GM19238 (cell line): ENCODE measurements around the gene COMP.

ENCODE experiments used
- DNase-seq: peaks from one replicate; pipeline ENCODE4 v3.0.0; 2011; ENCODE audit warnings: low spot score; ENCODE audit not compliant: insufficient read length

COMP gene

DNA sequence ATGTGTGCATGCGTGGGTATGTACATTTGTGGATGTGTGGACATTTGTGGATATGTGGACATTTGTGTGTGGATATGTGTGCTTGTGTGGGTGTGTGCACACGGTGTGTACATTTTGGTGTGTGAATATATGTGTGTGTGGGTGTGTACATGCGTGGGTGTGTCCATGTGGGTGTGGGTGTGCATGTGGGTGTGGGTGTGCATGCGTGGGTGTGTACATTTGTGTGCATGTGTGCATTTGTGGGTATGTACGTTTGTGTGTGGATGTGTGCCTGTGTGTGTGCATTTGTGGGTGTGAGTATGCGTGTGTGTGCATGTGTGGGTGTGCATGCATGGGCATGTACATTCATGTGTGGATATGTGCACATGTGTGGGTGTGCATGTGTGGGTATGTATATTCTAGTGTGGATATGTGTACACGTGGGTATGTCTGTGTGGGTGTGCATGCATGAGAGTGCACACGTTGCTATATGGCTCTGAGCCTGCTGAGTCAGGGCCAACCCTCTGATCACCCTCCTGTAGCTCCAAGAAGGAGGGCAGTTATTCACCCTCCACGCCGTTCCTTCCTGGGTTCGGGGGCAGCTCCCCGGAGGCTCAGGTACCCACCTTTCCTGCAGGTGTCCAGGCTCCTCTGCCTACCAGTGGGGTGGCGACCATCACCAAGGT, 20.3 kb downstream of the COMP start:
- no peak for DNase-seq

DNA sequence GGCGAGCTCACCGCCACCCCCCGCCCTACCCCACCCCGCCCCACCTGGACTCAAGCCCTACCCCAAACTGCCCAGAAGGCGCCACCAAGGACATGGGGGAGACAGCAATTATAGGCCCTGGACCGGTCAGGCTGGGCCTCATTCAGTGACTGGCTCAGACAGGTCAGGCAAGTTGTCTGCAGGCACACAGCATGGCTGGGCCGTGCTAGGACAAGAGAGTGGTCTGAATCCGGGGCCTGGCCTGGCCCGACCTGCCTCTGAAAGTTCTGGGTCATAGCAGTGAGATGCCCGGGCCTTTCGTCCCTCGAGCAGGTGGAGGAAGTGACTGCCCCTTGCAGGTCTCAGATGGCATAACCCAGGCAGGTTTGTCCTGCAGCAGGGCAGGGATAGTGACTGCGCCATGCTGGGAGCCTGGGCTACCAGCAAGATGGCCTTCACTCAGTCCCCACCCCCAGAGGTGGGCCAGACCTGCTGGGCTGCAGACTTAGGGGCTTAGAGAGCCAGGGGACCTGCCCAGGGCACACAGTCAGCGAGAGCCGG, 21.0 kb downstream of the COMP start:
- DNase-seq, result no peak

DNA sequence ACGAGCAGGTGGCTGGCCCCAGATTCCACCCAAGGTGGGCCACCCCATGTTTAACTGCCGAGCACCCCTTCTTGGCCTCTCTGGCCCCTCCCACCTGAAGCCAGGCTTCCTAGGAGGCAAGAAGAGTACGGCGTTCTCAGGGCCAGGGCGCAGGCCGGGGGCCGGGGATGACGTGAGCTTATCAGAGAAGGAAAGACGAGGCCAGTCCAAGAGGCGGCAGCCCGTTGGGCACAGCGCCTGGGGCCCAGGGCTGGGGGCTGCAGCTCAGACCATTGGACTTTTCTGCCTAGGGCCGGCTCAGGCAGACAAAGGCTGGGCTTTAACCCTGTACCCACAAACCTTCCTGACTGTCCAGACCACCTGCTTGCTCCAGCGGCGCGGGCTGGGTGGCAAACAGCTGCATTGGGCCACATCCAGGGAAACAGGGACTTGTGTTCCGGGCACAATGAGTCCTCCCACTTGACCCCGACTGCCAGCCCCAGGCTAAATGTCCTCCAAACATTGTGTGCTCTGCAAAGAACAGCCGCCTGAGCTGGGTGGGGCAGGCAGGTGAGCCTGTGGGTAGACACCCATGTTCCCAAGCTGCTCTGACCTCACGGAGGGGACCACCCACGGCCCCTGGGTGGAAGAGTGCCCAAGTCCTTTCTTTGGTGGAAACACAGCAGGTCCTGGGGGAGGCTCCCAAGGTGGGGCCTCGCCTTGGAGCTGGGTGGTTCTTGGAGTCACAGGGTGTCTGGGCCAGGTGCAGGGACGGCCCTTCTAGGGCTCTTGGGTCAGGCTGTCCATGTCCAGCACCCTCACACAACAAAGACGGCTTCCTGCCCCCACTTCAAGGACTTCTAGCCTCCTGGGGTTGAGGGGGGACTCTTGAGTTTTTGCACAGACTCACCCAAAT, 21.9 kb downstream of the COMP start:
- DNase-seq, result no peak

DNA sequence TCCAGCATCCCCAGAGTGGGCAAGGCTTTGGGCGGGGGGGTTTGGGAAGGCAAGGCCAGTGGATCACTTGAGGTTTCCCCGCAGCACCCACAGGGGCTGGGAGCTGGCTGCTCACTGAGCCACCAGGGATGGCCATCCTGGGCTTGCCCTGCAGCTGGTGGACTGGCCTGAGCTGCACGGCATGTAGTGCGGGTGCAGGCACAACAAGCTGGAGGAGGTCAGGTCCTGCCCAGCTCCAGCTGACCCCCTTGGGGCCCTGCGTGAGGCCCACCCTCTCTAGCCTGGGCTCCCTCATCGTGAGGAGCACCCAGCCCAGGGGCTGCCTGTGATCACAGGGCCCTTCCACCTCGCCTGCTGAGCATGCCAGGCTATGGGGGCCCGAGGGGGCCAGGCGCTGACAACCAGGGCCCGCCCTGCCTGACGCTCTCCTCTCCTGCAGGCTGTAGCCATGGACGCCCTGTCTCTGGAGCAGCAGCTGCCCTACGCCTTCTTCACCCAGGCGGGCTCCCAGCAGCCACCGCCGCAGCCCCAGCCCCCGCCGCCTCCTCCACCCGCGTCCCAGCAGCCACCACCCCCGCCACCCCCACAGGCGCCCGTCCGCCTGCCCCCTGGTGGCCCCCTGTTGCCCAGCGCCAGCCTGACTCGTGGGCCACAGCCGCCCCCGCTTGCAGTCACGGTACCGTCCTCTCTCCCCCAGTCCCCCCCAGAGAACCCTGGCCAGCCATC, 22.9 kb downstream of the COMP start:
- DNase-seq, result no peak

DNA sequence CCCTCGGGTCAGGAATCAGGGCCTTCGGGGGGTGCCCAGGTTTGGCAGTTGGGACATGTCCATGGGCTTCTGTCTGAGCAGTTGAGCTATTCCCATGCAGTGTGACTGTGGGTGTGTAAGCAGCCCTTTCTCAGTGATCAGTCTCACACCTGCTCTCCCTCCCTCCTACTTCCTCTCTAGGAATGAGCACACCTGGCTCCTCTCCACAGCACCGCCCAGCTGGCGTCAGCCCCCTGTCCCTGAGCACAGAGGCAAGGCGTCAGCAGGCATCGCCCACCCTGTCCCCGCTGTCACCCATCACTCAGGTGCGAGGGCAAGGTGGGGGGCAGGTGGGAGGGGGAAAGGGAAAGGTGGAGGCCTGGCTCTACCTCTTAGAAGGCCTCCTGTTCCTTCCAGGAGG, 25.9 kb downstream of the COMP start:
- no peak for DNase-seq

DNA sequence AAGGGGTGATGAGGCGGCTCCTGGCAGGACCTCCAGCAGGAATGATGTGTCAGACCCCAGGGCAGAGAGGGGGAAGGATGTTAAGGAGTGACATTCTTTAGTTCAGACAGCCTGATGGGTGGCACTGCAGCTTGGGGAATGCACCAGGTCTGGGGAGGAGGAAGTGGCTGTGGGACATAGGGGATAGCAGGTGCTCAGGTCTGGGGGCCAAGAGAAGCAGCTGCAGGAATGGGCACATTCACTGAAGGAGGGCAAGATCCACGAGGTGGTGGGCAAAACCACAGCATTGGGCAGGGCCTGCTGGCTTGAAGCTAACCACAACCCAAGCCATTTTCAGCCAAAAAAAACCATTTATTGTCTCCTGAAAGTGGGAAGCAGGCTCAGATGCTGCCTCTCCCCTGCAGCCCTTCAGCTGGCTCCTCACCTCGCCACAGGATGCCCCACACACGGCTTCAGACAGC, 26.5 kb downstream of the COMP start:
- no peak for DNase-seq

DNA sequence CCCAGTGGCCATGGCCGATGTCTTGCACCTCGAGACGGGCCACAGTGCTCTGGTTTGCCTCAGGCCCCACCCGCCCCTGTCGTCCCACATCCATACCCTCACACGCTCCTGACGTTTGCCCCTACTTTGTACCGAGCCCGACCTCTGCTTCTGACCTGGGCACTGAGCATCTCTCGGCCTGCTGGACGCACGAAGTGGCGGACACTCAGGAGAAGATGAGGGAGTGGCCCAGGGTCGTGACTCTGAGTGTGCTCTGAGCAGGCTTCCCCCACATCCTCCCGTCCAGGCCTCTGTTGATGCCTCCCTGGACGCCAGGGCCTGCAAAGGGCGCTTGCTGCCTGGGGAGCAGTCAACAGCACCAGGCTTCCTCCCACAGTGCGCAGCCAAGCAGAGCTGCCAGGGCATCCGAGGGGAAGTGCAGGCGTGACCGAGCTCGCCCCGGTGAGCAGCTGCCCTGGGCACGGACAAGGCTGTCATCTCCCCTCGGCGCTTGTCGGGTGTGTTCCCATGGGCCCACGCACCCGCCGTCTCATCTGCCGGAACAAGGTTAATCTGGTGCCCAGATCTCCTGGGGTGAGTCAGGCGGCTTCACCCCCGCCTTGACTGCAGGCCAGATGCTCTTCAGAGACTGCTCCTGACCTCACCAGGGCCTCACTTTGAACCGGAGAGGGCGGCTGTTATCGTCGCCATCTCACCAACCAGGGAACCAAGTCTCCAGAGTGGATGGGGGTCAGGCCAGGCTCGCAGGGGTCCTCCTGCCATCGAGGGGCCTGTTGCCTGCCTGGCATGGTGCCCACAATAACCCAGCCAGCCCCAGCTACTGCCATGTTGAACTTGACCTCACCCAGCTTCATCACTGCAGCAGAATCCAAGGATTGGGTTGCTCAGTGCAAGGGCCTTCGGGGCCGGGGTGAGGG, 27.2 kb downstream of the COMP start:
- no peak for DNase-seq

DNA sequence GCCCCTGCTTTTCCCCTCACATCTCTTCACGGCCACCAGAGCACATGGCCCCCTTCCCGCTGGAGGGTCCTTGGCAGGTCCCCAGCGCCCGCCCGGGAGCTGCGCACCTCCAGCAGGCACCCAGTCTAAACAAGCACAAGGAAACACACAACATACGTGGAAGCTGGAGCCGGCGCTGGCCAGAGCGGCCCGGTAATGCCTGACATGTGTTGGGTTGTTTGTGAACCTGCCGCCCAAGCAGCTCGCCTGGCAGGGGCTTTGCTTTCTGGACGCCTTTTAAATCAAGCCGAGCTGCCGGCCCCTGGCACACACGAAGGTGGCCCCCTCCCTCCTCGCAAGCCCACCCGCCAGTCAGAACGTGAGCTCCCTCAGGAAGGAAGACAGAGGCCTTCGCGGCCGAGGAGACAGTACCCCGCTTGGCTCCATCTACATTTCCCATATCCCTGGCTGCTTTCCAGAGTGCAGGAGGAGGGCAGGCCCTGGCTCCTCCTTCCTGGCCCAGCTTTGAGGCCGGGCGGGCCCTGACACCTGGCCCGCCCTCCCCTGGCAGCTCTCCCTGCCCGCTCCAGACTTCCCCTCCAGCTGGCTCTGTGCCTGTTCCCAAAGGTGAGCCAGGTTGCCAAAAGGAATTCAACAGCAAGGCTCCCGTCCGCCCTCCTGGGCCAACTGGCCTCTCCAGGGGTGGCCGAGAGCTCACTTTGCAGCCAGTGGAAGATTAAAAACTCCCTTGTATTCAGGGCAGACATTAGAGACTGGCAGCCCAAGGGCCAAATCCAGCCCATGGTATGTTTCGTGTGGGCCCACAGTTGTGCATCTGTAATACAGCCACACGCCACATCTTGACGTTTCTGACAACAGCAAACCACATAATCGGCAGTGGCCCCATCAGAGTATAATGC, 28.7 kb downstream of the COMP start:
- no peak for DNase-seq

DNA sequence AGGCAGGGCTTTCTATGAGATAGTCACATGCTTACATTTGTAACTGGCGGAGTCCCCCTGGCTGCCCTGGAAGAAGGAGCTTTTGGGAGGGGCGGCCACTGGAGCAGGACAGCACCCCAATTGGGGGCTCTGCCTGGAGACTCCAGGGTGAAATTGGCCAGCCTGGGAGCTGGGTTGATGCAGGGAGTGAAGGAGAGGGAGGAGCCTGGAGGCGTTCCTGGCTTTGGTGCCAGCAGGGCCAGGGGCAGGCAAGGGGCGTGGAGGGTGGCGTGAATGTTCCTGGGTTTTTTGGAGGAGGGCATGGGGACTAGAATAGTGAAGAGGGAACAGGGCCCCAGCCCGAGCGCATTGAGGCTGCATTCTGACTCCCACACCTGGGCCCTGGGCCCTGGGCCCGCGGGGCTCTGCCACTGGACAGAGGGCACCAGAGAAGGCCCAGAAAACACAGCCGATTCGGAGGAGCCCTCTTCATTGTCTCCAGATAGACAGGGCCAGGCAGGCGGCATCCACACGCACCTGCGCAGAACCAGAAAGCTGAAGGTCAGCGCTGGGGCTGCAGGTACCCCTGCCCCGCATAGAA, 29.5 kb downstream of the COMP start:
- no peak for DNase-seq

DNA sequence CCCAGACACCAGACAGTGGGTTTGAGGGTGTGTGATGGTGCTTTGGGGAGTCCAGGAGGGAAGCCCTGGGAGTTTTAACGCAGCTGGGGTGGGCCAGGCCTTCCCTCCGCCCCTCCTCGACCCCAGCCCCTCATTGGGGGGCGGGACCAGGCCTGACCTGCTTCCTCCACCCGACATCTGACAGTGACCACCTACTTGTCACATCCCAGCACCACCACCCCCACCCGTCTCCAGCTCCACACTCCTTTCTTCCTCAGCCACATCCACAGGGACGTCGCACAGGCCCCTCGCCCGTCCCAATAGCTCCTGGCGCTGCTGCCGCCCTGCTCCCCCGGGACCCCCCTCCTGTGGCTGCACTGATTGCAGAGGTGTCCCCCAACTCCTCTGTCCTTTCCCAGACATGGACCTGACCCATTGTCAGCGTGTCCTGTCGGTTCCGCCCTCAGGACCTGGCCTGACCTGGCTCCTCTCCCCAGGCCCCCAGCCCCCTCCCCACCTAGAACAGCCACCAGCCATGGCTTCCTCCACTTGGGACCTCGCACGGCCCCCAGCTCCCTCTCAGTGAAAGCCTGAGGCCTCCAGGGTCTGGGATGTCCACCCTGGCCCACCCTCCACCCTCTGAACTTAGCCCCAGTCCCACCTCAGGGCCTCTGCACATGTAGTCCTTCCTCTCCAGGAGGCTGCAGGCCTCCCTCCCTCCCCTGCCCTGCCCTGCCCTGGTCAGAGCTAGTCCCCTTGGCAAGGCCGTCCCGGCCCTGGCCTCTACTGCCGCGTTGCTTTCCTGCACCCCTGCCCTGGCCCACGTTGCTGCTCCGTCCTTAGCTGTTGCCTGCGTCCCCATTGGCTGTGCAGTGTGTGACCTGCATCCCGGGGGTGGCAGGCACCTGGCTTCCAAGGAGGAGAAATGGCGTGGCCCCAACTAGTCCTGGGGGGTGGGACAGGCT, 30.4 kb downstream of the COMP start:
- DNase-seq, result no peak

DNA sequence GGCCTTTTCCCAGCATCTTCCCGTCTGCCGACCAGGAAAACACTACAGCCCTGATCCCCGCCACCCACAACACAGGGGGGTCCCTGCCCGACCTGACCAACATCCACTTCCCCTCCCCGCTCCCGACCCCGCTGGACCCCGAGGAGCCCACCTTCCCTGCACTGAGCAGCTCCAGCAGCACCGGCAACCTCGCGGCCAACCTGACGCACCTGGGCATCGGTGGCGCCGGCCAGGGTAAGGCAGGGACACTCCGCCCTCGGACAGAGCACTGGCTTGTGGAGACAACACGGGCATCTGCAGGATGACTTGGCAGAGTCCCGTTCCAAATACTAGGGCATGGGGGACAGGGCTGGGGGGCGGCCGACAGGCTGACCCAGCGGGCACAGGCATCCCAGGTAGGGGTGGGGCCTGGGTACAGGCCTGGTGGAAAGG, 31.1 kb downstream of the COMP start:
- no peak for DNase-seq

DNA sequence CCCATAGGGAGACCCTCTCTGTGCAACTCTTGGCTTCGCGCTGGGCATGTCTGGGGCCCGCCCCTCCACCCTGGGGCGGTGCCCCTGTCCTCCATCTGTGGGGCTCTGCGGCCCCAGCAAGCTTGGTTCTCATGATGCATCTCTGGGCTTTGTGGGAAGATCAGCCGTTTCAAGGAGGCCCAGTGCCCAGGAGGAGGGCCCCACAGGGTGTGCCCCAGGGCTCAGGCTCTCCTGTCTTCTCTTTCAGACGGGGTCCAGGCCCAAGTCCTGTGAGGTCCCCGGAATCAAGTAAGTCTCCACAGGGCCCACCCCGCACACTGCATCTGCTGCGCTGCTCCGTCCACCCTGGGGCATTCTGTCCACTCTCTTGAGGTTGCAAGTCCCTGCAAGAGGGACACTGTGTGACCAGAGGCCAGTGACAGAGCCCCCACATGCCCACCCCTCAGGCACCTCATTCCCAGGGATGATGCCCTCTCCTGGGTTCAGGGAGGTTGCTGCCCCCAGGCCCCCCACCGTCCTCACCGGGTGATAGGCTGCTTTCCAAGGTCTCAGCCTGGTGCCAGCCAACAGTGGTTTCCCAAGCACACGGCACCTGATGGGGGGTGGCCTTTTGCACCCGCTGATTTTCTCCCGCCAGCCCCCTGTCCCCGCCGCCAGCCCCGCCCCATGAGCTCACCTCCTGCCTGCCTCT, 31.7 kb downstream of the COMP start:
- DNase-seq, result no peak

DNA sequence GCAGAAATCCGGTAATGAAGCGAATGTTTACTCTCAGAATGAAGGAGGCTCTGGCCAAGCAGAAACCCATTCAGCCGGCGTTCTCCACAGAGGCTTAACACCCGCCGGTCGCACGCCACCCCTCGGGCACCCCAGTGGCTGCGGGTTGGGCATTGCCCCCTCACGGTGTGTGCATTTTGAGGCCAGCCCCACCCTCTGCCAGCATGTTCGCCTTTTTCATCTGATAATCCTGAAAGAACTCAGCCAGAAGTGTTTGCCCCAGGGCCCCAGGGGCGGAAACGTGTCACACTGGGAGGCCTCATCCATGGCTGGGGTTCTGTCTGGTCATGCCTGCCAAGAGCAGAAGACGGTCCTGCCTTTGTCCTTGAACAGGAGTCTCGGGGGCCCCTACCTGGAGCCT, 34.2 kb downstream of the COMP start:
- DNase-seq, result no peak

DNA sequence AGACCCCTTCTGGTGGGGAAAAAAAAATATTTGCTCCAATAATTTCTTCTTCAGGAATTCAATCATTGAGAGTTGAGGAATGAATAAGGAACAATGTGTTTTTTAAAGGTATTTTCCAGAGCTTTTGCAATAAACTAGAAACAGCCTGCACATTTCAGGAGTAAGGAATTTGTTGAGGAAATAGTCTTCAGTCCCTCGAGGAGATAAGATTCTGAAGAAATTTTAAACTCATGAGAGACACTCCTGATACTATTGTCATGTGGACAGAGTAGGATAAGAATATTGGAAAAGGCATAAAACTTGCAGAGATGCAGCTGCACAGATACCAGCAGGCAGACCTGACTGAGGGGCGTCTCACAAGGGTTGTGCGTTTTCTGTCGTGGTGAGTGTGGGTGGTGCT, 36.6 kb downstream of the COMP start:
- DNase-seq, result no peak

DNA sequence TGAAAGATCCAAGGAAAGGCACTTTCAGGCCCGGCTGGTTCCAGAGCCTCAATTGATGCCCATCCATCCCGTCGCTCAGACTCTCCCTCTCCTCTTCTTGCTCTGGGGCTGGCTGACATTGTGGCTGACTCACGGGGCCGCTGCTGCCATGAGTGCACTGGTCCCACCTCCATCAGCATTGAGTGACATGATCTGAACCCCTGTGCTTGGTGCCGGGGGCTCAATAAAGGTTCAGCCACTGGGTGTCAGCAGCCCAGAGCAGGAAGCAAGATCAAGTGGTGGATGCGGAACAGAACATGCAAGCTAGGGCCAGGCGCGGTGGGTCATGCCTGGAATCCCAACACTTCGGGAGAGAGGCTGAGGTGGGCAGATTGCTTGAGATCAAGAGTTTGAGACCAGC, 39.5 kb downstream of the COMP start:
- DNase-seq, result no peak

DNA sequence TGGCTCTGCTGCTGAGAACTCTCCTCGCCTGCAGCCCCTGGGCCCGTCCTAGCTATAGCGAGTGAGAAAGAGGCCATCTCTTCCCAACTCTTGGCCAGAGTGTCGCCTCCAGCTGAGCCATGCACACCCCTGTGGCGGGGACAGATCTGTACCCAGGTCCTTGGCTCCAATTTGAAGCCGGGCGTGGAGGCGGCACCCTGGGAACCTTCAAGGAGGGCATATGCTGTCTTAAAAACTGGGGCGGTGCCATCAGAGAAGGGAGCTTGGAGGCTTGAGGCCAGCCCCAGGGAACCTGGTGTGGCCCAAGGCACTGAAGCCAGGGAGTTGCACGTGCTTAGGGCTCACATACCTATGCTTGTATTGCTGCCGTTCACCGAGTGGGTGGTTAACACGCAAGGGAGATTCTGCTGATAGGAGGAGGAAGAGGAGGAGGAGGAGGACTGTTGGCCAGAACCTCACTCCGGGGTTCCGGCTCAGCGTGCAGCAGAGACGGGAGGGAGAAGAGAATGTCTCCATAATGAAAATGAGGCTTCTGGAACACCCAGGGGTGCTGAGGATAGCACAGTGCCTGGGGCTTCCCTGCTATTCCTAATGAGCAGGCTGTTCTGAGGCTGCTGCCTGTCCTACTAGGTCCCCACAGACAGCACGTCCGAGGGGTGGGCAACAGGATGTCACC, 40.7 kb downstream of the COMP start:
- DNase-seq, result no peak
